Fibroblast of skin of left biceps (primary cell): ENCODE results near the gene COPS8.

Experiments used
- DNase-seq, 2 experiments: peaks; one replicate each; pipeline ENCODE4 v3.0.0-alpha.2; 2013; ENCODE audit warnings: low read depth in 2 of 2

COPS8 gene

DNA sequence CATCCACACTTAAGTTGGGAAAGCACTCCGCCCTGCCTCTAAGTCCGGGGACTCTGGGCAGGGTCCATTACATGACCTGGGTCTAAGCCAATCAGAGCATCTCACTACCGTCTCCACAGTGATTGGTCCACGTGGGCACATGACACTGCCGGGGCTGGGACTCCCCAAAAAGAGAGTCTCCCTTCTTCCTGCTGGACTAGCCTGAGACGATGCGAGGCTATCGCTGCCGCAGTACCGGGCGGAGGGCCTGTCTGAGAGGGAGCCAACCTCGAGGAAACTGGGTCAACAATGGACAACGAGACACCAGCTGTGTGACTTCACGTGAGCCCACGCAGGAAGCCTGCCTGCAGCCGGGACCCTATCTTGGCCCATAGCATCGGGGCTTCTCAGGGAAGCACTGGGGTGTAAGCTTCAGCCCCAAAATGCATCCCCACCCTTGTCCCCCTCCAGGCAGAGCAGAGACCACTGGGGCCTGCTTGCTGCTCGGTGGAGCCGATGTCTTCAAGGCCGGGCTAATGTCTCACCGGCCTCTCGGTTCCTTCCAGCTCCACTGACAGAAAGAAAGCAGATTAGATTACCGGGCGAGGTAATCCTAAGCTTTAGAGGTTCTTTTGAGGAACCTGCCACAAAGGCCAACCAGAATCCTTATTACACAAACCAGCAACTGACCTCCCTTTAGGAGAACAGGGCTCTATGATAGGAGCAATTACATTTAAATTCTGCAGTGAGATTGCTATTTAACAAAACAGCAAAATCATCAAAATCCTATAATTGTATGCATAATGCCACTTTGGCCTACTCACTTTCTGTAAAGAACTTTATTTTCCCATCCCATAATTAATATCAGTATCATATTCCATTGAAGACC lies 21.3 kb upstream of the COPS8 start:
- no peak for DNase-seq

DNA sequence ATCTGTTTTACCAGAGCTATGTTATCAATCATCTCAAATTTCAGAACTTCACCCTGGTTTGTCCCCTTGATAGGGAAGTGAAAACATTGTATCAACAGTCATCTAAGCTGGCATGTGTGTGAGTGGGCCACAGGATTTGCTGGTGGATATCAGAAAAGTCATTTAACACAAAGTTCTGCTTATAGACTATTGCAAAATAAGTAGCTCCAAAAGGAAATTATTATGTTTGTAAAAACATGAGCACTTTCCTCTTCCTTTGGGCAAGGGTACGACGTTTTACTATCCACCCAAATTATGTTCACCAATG lies 20.7 kb upstream of the COPS8 start:
- no peak for DNase-seq

DNA sequence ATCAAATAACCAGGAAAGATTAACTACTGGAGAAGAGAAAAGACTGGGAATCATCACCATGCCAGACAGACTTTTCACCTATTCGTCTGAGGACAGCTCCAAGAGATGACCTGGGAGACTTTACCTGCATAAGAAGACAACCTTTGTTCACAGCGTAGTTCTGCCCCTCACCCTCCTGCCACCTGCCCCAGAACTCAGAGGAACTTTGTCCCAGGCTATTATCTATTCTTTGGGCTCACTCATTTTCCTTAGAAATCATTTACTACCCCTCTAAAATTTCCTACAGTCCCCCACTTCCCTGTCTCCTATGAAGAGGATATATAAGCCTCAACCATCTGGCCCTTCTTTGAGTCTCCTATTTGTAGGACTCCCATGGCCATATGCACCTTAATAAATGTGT lies 19.3 kb upstream of the COPS8 start:
- no peak for DNase-seq

DNA sequence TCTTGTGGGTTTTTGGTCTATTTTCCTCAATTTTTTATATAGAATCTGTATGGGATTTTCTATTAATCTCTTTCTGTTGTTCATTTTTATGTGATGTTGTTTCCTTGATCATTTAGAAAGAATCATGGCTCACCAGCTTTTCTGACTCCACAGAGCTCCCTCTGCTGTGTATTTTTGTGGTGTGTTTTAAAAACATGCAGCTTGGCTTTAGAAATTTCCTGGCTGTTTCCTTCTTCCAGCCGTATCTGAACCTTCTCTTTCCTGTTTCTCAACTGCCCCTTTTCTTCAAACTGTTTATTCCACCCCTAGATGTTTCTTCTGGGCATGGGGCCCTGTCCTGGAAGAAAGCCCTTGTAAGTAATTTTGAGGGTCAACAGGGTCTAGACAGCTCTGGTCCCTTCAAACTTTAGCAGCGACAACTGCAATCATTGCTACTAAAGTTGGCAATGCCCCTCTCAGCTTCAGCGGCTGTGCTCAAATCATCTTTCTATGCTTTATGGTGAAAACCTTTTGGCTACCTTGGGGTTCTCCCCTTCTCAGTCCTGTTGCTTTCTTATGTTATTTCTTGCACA lies 17.6 kb upstream of the COPS8 start:
- DNase-seq: no peak

DNA sequence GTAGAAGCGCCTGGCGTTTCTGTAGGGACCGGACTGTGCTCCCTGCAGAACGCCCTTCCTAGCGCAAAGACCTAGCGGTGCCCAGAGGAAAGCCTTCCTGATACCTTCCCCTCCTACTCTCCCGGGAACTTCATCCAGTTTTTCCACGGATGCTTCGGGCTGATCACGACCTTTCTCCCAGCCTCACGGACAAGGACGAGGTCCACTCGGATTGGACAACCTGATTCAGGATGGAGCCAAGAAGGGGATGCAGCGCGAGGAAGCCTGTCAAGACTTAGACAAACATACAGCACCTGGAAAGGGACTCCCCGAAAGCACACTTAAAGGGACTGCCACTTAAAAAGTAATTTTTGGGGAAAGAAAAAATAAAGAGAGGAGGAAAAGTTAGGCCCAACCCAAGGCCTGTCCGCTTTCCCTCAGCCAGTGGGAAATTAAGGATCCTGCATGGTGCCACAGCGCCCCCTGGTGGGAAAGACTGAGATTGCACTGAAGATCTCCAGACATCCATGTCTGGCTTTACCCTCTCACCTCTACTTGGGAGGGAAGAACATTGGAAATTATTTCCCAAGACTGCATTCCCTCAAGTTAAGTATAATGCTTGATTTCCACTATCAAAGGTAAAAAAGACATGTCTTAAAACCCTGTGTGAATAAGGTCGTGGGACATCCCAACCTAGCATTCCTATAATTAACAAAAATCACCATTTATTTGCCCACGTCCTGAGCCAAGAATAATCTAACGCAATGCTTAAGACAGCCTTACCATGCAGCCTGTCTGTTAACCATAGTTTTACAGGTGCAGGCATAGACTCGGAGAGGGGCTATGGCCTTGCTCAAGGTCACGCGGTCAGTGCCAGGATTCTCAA lies 13.4 kb upstream of the COPS8 start:
- peak in 1 of 2 experiments; percentile 27 for DNase-seq

DNA sequence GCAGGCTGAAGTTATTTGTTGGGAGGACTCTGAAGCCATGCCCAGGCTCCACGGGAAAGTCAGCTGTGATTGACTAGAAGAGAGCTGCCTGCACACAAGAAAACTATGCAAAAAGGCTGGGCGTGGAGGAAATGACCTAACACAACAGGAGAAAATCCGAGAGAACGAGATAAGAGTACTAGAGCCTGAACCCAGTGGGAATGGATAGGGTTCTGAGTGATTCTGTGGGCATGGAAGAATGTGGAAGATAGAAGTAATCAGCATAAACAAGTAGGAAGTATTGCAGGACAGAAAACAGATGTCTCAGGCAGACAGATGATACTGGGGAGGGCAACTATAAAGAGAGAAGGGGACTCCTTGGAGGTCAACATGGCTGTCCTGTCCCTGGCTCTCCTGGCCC lies 12.1 kb upstream of the COPS8 start:
- peak in 1 of 2 experiments; percentile 30 for DNase-seq

DNA sequence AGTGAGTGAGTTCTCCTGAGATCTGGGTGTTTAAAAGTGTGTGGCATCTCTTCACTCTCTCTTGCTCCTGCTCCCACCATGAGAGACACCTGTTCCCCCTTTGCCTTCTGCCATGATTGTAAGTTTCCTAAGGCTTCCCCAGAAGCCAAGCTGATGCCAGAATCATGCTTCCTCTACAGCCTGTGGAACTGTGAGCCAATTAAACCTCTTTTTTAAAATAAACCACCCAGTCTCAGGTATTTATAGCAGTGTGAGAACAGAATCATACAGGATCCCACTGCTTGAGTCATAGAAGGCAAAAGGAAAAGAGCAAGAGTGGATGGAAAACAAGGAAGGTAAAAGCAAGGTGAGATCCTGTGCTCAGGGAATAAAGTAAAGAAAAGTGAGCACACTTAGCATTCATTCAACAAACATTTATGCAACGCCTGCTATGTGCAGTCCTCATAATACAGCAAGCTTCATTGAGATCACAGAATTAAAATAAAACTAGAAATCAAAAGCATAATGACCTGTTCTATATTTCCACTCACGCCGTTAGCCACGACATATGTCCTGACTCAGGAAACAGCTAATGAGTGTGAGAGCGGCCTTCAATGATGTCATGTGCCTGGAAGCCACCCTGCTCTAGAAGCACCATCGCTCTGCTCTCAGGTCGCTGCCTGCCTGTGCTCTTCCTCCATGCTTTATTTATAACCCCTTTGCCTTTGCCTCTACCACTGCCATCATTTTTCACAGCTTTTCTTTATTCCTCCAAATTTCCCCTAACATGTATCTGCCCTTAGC lies 11.3 kb upstream of the COPS8 start:
- no peak for DNase-seq

DNA sequence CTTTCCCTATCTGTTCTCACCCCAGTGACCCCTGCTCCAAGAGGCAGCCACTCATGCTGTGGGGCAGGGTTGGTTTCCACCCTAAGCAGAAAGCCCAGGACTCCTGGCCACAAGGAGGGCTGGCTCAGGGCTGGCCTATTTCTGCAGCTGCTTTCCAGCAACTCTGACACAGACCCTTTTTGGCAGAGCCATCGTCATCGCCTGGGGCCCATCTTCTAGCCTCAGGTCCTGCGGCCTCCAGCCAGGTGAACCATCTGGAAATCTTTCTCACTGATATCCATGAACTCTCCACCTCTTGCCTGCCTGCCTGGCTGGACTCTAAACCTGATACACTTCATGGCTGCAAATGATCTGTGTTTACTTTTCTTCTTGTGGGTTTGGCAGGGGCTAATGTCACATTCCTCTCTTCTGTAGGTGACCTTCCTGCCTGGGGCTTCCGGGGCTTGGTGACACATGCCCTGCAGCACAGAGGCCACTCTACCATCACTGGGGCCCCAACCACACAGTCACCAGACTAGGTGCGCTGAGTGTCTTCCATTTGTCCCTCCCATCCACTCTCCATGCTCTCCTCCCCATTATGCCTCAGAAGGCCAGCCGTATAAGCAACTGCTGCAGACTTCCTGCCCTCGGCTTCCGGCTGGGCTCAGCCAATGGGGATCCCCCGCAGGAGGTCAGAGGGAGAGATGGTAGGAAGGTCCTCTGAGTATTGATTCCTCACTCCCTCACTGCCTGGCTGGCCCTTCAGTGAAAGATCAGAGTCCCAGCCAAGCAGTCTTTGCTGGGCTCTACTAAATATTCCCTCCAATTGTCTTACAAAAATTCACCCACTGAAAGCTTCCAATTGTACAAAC lies 9.7 kb upstream of the COPS8 start:
- no peak for DNase-seq

DNA sequence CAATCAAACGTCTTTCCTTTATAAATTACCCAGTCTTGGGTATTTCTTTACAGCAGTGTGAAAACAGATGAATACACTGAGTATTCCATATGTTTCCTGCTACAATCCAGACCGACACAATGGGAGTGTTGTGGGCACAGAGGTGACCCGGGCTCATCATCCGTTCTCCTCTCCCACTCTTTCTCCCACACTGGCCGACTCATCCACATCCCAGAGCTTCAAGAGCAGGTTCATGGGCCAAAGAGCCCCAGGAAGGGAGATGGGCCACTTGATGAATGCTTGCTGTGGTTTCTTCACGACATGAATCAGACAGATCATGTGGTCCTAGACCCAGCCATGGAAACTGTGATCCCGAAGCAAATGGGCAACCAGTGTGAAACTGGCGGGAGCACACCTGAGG lies 4.1 kb upstream of the COPS8 start:
- DNase-seq: no peak

DNA sequence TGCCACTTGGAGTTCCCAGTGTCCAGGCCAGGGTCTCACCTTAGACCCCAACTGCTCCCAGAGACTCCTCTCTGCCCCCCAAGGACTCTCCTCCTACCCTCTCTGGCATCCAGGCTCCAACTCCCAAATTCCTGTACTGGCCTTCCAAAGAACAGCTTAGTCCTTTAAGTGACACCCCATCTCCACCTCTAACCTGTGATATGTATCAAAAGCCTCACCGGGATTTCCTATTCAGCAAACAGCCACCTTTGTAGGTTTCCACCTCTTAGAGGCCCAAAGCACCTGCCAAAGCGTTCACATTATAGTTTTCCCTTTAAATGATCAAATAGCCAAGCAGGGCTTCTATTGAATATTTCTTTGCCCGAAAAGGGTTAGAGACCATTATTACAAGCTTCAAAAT lies 2.7 kb upstream of the COPS8 start:
- no peak for DNase-seq

DNA sequence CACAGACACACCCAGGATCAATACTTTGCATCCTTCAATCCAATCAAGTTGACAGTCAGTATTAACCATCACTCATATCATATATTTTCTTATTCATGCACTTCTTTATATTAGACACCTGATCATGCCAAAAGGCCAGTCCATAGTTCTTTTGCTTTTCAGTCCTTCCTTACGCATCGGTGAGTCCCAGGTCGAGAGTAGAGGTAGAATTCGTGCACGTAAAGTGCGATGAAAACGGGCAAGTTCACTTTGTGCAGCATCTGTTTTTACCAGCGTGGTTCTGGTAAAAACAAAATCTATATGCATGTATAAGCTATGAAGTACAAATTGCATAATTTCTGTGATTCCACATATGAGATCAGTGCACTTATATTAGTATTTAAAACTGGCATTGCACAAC lies 1.2 kb upstream of the COPS8 start:
- no peak for DNase-seq

DNA sequence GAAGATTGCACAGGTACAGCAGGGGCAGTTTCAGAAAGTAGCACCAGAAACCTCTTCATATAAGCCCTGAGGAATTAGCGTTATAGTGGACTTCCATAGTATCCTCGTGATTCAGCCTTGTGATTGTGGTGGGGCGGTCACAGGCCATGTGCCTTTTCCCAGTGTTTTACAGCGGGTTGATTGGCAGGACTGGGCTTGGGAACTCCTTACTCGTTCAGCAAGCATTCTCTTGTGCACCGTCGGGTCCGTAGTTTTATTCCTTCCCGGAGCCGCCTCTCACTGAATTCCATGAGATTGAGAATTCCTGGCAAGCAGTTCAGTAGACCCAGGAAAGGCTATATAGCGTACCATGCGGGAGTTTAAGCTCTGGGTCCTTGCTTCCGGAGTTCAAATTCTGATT lies 5.2 kb downstream of the COPS8 start:
- DNase-seq: no peak

DNA sequence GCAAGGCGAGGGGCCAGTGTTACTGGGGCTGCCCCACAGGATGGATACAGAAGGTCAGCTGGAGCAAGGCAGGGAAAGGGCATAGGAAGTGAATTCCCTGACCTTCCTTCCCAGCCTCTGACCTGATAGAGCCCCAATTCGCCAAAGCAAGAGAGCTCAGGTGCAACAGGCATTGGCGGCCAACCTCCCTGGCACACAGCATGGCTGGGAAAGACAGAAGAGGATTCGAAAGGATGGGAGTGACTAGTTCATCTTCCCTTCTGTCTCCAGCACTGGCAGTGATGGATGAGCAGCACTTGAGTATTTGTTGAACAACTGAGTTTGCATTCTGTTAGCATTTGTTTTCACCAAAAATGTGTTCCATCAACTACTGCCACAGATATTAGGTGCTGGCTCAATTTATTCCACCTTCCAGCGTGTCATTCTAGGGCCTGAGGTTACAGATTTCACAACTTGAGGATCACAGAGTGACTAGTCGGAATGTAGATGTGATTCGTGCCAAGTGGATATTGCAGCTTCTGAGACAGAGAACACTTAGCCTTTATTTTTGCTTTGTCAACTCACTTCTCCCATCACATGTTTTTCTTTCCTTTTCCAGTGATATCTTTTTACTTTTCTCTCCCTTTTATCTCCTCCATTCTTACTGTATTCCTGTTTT lies 6.2 kb downstream of the COPS8 start:
- no peak for DNase-seq

DNA sequence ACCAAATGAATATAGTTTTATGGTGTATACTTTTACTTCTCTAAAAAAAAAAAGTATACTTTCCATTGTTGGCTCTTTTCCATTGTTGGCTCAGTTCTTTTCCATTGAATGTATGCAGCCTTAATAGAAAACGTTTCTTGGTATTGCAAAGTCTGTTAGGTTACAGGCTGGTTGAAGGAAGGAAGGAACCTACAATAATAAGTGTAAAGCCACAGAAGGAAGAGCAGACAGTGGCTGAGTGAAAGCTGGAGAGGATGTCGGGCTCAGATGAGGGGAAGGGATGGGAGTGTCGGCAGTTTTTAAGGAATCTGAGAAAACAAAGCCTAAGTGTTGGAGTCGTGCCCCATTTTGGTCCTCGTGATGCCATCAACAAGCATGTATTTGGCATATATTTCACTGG lies 6.8 kb downstream of the COPS8 start:
- DNase-seq: no peak

DNA sequence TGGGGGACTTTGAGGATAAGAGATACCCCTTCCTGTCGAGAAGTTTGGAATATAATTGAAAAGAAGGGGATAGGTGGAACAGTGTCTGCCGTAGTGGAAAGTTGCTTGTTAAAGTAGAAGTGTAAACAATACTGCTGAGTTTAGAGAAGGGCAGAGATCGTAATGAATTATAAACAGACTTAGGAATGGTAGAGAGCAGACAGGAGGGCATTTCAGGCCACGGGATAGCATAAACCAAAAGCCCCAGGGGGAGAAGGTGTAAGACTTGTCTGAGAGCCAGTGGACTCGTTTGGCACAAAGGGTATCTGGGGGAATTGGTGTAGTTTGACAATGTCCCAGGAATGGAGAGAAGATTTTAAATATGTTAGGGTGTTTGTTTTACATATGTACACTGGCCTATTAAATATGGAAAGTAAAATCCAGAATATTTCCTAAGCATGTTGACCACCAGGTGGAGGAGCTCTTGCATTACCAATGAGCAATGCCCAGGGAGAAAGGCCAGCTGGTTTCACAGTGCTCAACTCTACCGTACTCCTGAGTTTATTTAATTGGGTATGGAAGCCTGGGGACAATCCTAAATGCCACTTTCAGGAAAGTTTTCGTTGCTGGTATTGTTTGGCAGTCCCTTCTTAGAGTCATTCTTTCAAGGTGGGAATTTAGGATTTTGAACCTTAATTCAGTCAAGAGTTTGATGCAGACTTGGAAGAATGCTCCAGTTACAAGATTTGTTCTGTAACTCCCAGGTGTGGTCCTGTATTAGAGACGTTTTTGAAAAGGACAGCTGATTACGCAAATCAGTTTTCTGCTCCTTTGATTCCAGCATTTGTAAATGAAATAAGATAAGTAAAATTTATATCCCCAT lies 7.5 kb downstream of the COPS8 start:
- peak in 1 of 2 experiments; percentile 27 for DNase-seq

DNA sequence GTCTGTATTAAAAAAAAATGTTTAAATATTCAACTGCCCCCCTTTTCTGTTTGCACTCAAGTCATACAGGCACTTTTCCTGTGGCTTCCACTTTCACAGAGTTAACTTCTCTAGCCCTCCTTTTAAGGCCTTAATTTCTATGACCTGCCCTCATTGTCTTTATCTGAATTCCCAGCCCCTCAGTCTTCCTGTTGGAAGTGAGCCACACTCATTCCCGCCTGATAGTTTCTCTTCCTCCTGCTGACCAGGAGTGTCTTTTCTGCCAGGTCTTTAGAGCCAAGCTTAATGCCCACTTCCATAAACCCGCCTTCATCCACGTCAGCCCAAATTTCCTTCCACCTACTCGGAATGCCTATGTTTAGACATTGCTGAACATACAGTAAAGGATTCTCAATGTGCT lies 10.5 kb downstream of the COPS8 start:
- DNase-seq: no peak

DNA sequence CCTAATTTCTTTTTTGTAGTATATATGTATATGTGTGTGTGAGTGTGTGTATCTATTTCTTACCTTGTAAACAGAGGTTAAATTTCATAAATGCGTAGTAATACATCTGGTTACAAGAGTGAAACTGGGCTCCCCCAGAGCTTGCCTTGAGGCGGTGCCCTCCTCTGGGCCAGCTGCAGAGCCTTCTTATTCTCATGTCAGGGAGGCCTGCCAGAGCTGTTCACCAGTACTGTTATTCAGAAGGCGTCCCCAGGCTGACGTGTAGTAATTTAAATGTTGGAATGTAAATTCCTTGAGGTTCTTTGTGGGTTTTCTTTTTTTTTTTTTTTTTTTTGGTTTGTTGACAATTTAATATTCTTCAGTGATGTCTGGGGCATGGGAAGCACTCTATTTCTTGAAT lies 11.2 kb downstream of the COPS8 start:
- peak; percentile 36 to 42 for DNase-seq

DNA sequence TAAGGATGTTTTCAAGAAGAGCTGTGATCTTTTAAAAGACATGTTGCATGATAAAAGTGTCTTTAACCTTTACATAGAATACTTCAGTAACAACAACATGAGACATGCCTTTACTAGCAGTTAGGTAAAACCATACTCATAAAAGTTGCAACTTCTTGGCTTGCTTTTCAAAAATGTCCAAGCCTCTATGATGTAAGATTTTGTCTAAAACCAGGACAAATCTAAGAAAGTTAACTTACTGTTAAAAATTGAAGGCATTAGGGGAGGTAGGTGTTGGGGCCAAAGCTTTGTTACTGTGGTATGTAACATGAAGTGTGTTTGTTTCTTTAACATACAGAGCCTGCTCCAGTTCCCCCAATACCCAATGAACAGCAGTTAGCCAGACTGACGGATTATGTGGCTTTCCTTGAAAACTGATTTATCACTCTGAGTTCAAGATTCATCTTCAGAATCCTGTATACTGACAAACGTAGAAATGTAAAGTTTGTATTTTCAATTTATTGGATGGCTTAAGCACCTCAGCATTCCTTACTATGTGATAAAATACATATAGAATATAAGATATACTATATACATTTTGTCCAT lies 11.7 kb downstream of the COPS8 start:
- no peak for DNase-seq
